Tibial nerve (tissue), 3 donors: ENCODE data around the gene PIGZ.

Experiments used
- POLR2A ChIP-seq, 2 donors: fragments of 450-650 bp; IDR thresholded peaks; one replicate each; pipeline ENCODE4 v1.6.1; 2017; ENCODE audit warnings: antibody characterized with exemption in 2 of 2, mild to moderate bottlenecking in 2 of 2, moderate library complexity in 2 of 2
- TF ChIP-seq, protein P1 (sequence below), 5 experiments: fragments of 200-600 bp in 3 of 5; fragments of 450-650 bp in 2 of 5; sonication (generic) in 3 of 5; IDR thresholded peaks; one replicate each; pipeline ENCODE4 v1.5.1; 2016 to 2019; ENCODE audit warnings: antibody characterized with exemption in 5 of 5, mild to moderate bottlenecking in 3 of 5, moderate library complexity in 2 of 5

DNA sequence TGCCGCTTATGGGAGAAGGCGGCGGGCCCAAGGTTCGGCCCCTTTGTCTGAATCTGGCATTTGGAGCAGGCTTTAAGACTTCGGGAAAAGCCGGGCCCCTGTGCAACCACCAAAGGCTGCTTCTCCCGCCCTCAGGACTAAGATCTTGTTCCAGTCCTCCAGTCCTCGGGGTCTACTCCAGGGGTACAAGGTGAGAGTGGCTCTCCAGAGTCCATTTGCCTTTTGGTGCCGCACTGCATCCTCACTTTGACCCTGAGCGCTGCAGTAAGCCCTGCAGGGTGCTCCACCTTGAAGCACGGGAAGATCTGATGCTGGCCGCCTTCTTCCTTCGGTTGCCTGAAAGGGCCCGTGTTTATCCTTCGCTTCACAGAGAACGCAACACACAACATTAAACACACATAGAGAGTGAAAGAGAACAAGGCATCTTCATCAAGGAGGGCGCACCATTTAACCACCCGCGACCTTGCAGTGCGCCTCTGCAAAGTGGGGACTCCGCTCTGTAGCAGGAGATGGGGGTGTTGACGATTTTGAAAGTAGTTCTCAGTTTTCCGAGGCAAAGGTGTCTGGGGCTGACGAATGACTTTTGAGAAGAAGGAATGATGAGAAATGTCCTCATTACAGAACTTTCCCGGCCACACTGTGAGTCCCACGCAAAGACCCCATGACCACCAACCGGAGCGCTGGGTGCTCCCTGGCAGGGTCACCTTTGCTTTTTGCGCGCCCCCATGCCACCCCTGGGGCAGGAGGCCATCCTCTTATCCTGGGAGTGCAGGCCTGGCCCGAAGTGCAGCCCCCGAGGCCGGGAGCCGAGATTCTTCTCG lies 1.0 kb downstream of the PIGZ start:
- TF ChIP-seq, protein P1, sequence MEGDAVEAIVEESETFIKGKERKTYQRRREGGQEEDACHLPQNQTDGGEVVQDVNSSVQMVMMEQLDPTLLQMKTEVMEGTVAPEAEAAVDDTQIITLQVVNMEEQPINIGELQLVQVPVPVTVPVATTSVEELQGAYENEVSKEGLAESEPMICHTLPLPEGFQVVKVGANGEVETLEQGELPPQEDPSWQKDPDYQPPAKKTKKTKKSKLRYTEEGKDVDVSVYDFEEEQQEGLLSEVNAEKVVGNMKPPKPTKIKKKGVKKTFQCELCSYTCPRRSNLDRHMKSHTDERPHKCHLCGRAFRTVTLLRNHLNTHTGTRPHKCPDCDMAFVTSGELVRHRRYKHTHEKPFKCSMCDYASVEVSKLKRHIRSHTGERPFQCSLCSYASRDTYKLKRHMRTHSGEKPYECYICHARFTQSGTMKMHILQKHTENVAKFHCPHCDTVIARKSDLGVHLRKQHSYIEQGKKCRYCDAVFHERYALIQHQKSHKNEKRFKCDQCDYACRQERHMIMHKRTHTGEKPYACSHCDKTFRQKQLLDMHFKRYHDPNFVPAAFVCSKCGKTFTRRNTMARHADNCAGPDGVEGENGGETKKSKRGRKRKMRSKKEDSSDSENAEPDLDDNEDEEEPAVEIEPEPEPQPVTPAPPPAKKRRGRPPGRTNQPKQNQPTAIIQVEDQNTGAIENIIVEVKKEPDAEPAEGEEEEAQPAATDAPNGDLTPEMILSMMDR (IDR thresholded peaks at IDR 0.05): no peak
- no peak for TF ChIP-seq POLR2A (IDR thresholded peaks at IDR 0.05)
